Gastroesophageal sphincter (tissue), 3 donors: ENCODE data around the gene ACTL6B.

Experiments
- EP300 ChIP-seq: sonication (generic); formaldehyde crosslinking; IDR thresholded peaks from one replicate; pipeline ENCODE4 v1.6.1; 2017; ENCODE audit warnings: antibody characterized with exemption, mild to moderate bottlenecking
- TF ChIP-seq, protein P1 (sequence below), 4 experiments: fragments of 200-600 bp in 2 of 4; fragments of 450-650 bp in 2 of 4; sonication (generic) in 1 of 4; IDR thresholded peaks; one replicate each; pipeline ENCODE4 v1.5.1; 2017 to 2019; ENCODE audit warnings: antibody characterized with exemption in 4 of 4, mild to moderate bottlenecking in 2 of 4, moderate library complexity in 2 of 4

DNA sequence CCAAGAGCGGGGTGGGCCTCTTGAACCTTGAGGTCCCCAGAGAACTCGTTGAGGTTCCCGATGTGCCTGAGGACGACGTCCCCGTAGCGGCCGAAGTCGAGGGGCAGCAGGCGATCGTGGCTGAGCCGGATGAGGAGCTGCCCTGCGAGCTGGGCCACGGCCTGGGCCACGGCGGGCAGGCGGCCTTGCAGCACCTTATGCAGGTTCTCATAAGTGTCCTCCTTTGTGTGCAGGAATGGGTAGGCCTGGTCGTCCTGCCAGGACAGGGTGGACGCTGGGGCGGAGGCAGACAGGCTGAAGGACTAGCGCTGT lies 29.1 kb downstream of the ACTL6B start:
- TF ChIP-seq EP300: no peak
- TF ChIP-seq, protein P1, sequence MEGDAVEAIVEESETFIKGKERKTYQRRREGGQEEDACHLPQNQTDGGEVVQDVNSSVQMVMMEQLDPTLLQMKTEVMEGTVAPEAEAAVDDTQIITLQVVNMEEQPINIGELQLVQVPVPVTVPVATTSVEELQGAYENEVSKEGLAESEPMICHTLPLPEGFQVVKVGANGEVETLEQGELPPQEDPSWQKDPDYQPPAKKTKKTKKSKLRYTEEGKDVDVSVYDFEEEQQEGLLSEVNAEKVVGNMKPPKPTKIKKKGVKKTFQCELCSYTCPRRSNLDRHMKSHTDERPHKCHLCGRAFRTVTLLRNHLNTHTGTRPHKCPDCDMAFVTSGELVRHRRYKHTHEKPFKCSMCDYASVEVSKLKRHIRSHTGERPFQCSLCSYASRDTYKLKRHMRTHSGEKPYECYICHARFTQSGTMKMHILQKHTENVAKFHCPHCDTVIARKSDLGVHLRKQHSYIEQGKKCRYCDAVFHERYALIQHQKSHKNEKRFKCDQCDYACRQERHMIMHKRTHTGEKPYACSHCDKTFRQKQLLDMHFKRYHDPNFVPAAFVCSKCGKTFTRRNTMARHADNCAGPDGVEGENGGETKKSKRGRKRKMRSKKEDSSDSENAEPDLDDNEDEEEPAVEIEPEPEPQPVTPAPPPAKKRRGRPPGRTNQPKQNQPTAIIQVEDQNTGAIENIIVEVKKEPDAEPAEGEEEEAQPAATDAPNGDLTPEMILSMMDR (IDR thresholded peaks at IDR 0.05): no peak
